Ureter (tissue), 1 donor: ENCODE data around the gene BEND5. TPM values are rescaled to one million over a fixed set of nuclear protein-coding genes. Genes with fewer than 3 reads are reported as not detected.
A peak's percentile ranks its signal among the peaks of the same experiment; 100 is the strongest.

Experiments
- DNase-seq: peaks from one replicate; pipeline ENCODE4 v3.0.0-alpha.2; 2020; ENCODE audit warnings: low spot score
- total RNA-seq: library from RNA; stranded (reverse); gene quantifications from one replicate; pipeline ENCODE4 v1.2.4, GENCODE V29; 2023
- donor health status: DM: yes; HTN: yes; CAD: no.

BEND5 gene, protein sequence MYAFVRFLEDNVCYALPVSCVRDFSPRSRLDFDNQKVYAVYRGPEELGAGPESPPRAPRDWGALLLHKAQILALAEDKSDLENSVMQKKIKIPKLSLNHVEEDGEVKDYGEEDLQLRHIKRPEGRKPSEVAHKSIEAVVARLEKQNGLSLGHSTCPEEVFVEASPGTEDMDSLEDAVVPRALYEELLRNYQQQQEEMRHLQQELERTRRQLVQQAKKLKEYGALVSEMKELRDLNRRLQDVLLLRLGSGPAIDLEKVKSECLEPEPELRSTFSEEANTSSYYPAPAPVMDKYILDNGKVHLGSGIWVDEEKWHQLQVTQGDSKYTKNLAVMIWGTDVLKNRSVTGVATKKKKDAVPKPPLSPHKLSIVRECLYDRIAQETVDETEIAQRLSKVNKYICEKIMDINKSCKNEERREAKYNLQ
- total RNA-seq: 8.3 TPM

- DNase-seq: peak; percentile 65
These were observed at the start of gene BEND5 for GRCh38 chr1:48776393-48777218. BEND5 (minus strand) TSS chr1:48776891; CDS start chr1:48776831, 60 bp downstream.

DNA sequence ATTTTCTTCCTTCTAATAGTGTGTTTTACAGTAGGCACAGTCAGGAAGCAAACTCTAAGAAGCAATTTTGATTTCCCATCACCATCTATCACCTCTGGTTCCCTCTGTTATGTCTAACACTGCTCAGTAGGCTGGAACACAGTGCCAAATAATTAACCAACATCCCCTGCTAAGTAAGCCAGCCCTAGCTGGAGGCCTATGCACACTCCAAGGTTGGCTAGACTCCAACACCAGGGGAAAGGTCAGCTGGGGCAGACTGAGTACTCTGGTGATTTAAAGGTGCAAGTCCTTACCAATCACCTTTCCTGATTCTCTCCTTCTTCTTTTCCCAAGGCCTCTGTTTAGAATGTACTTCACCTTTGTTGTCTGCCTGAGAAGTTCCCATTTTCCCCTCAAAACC lies 46.5 kb upstream of the BEND5 start:
- DNase-seq: no peak

- no peak for DNase-seq
These were observed 43.8 kb upstream of the BEND5 start for GRCh38 chr1:48820491-48820890.

DNA sequence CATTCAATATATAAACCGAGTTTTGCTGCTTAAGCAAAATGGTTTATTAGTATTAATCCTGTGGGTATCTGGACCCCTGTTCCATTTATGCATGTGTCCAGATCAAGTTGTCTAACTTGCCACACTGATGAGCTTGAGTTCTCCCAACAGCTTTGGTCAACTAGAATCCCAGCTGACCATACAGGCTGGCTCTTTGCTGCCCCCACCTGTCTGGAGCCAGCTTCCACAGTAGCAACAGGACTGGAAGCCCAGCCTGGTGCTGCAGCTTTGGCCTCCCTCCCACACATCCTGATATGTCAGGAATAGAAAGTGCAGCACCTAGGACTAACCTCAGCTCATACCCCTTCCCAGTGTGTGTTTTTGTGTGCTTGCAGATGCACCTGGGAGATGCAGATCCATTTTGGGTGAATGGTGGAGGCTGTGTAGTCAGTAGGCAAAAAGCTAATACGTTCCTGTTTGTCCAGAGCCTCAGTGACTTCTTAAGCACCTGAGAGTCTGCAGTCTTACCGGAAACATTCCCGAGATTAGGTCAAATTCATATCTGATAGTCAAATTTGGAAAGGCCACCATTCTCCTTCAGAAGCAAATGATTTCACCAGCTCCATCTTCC lies 40.9 kb upstream of the BEND5 start:
- DNase-seq: peak; percentile 68

DNA sequence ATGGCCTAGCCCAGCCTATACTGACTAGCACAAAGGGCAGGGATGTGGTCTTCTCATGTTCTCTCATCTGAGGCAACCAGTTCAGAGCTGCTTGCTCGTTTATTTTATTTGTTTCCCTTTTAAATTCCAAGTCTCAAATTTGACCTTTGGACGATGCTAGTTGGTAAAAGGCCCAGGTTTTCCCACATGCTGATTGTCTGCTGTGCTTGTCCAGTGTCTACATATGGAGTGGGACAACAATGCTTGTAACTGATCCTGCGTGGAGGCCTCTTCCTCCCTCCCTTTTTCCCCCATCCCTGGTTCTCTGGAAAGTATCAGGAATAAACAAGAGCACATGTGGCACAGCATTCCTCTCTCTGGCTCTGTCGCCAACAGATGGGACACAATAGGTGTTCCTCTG lies 34.0 kb upstream of the BEND5 start:
- no peak for DNase-seq

DNA sequence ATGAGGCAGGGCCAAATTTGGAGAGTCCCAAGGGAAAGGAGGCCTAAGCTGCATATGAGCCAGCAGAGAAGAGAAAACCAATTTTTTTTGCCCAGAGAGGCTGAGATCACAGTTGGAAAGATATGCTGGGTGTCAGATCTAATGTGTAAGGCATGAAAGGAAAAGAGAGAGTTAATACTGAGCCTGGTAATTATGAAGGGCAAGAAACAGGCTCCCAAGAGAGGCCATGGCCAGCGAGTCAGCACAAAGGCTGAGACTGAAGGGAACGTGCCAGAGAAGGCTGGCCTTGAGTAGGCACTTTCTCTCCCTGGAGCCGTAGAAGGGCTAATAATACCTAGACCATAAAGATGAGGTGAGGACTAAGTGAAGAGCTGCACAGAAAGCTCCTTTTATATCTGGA lies 31.8 kb upstream of the BEND5 start:
- DNase-seq: no peak

- no peak for DNase-seq
These were observed 31.0 kb upstream of the BEND5 start for GRCh38 chr1:48807554-48808260.

DNA sequence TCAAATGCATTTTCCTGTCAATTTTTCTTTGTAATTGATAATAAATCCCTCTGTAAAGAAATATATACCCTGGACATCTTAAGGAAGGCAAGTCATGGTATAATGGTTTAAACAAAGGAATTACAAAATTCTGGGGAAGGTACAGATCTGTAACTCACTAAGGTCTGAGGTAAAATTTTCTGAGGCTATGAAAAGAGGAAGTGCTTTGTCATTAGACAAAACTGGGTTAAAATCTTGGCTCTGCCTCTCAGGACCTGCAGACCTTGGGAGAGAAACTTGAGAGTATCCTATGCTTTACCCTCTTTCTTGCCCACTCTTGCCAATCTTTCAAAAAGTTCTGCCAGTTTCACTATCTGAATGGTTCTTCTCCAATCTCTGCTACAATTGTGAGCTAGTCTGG lies 26.8 kb upstream of the BEND5 start:
- no peak for DNase-seq

- no peak for DNase-seq
These were observed 18.1 kb upstream of the BEND5 start for GRCh38 chr1:48794816-48795215.

- DNase-seq: no peak
These were observed 17.2 kb upstream of the BEND5 start for GRCh38 chr1:48793863-48794262.

DNA sequence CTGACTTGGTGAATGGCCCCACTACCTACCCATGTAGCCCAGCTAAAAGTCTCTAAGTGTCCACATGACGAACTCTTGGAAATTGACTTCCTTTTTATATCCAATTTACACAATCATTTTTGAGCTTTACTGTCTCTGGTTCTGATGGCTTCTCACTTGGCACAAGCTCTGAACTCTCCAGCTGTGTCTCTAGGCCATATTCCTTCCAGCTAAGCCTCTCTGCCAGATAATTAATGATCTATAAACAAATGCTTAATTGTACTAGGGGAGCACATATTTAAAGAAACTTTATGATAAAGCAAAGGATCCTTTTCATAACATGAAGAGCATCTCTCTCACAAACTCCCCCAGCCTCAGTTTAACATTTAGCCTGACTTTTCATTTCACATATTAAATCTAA lies 16.3 kb upstream of the BEND5 start:
- DNase-seq: no peak

DNA sequence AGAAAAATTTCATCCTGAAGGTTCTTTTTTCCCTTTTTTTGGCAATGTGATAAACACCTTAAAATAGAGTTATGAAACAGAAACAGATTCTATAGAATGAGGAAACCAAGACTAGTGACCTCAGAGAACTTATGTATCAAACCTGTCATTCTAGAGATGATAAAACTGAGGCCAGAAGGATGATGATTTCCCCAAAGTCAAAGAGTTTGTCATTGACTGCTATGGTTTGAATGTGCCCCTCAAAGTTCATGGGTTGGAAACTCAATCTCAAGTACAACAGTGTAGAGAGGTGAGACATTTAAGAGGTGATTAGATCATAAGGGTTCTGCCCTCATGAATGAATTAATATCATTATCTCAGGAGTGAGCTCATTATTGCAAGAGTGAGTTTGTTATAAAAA lies 13.7 kb upstream of the BEND5 start:
- no peak for DNase-seq

DNA sequence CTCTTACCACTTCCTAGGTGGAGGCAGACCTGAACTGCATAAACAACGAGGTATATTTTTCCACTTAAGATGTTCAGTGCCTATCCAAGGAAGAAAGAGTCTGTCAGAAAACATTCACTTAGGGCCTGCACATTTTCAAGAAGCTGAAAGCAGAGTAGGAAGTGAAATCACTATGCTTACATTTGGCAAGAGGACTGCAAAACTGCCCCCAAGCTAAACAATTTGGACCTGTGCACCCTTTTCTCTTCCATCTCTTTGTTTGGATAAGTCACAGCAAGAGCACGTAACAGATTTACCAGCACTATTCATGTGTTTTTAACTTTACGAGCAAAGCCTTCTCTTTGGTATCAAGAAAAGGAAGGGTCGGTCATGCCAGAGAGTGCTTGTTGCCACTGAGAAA lies 13.2 kb upstream of the BEND5 start:
- DNase-seq: no peak

DNA sequence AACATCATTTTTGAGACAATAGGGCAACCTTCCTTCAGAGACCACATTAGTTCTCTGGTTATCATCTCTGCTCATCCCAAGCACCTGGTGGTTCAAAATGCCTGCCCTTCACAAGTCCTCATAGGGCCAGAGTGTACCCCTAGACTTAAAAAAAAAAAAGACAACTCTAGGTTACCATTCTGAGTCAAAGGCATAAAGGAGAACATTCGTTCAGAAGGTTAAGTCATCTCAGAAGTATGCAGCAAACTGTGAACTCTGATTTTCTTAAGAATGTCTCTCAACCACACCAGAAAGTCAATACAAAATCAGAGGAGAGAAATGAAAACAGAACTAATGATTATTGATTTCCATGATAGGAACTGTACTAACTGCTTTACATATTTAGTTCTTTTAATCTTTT lies 9.2 kb upstream of the BEND5 start:
- no peak for DNase-seq

GRCh38 chr1:48784301-48784700 lies 7.6 kb upstream of the BEND5 start:
- DNase-seq: no peak

- DNase-seq: peak; percentile 63
These were observed 666 bp upstream of the BEND5 start for GRCh38 chr1:48777219-48777895.

- DNase-seq: no peak
These were observed 779 bp downstream of the BEND5 start for GRCh38 chr1:48775831-48776392.

DNA sequence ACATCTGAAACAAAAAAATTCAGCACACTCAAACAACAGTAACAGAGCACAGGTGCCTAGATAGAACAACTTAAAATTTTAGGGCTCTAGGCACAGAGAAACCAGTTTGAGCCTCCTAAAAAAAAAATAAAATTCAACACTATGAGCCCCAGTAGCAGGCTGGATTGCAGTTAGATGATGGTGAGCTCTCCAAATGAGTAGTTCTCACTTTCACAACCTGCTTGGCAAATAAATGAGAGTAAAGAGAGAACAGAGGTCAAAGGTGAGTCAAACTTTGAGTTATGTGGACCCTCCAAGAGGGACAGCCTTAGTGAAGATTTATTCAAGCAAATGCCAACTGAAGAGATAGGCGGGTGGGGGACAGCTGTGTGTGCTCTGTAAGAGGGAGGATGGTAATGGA lies 3.6 kb downstream of the BEND5 start:
- no peak for DNase-seq

- DNase-seq: no peak
These were observed 4.5 kb downstream of the BEND5 start for GRCh38 chr1:48772211-48772610.

GRCh38 chr1:48771561-48771960 lies 5.1 kb downstream of the BEND5 start:
- no peak for DNase-seq

GRCh38 chr1:48767975-48768510 lies 8.6 kb downstream of the BEND5 start:
- DNase-seq: no peak
